Heart right ventricle (tissue), 16 donors: ENCODE results near the gene OTOG. TPM values are rescaled to one million over a fixed set of nuclear protein-coding genes. Genes with fewer than 3 reads are reported as not detected.

Experiments used
- ATAC-seq, 8 donors: fragments of 200-7000 bp; cut with Tn5 transposase; one replicate each; pipeline ENCODE4 v1.9.1; 2020; ENCODE audit warnings: mild to moderate bottlenecking in 8 of 8, moderate library complexity in 8 of 8, moderate number of reproducible peaks in 1 of 8
- DNase-seq, 2 donors: peaks; one replicate each; pipeline ENCODE4 v3.0.0-alpha.2; 2020
- H3K27ac ChIP-seq, 10 donors: fragments of 200-600 bp; sonication (generic) in 2 of 10; one replicate each; pipeline versions ENCODE4 v1.5.0 to v1.8.0; 2020 to 2022; ENCODE audit warnings: mild to moderate bottlenecking in 3 of 10
- H3K27me3 ChIP-seq, 7 donors: fragments of 200-600 bp; one replicate each; pipeline ENCODE4 v1.8.0; 2021 to 2022; ENCODE audit warnings: mild to moderate bottlenecking in 2 of 7
- H3K36me3 ChIP-seq, 9 donors: fragments of 200-600 bp; sonication (generic) in 1 of 9; one replicate each; pipeline versions ENCODE4 v1.5.0 to v1.8.0; 2020 to 2022; ENCODE audit warnings: mild to moderate bottlenecking in 2 of 9
- H3K4me1 ChIP-seq, 9 donors: fragments of 200-600 bp; sonication (generic) in 1 of 9; one replicate each; pipeline versions ENCODE4 v1.5.0 to v1.8.0; 2020 to 2022; ENCODE audit warnings: mild to moderate bottlenecking in 4 of 9
- H3K4me3 ChIP-seq, 10 donors: fragments of 200-600 bp; sonication (generic) in 2 of 10; one replicate each; pipeline versions ENCODE4 v1.5.0 to v1.8.0; 2020 to 2022; ENCODE audit warnings: mild to moderate bottlenecking in 7 of 10, moderate library complexity in 2 of 10
- H3K9me3 ChIP-seq, 11 donors: fragments of 200-600 bp in 10 of 11; sonication (generic) in 2 of 11; one replicate each; pipeline versions ENCODE4 v1.5.0 to v1.8.0; 2013 to 2022; ENCODE audit warnings: mild to moderate bottlenecking in 2 of 11, control low read depth in 1 of 11, moderate library complexity in 1 of 11
- WGBS, 2 donors: extraction: QIAGEN DNeasy Blood & Tissue Kit; methylation state at CpG; one replicate each; pipeline ENCODE4 v1.1.7; 2013; ENCODE audit warnings: inconsistent platforms in 1 of 2; 5-methylcytosine and 5-hydroxymethylcytosine counted together
- intact Hi-C, 10 donors: fragments of 100-400 bp; cut with DNase I; formaldehyde crosslinking; loops; one replicate each; pipeline versions ENCODE4 v1.11.1 to v1.14.2; 2022
- polyA plus RNA-seq, 2 donors: library from polyadenylated mRNA; stranded (reverse); fragments of 200-250 nt; gene quantifications; one replicate each; pipeline ENCODE4 v1.2.3, GENCODE V29; 2013
- total RNA-seq, 10 donors: library from RNA; stranded (reverse); fragmentation: NEBNext Ultra II Directional in 3 of 10; extraction: Animal tissue kit (Norgen Biotek cat#: 25700) in 3 of 10; gene quantifications; one replicate each; pipeline versions ENCODE4 v1.2.1 to v1.2.4, GENCODE V29; 2021 to 2023
- TF ChIP-seq, protein P1 (sequence below), 9 donors: fragments of 200-600 bp; sonication (generic) in 2 of 9; IDR thresholded peaks; one replicate each; pipeline versions ENCODE4 v1.5.0 to v1.8.0; 2021 to 2022; ENCODE audit warnings: antibody characterized with exemption in 9 of 9, mild to moderate bottlenecking in 5 of 9, moderate library complexity in 1 of 9
- donor health status: Arrhythmogenic right ventricular cardiomyopathy.
- donor health status: ischemic (EF 13 %, LVEDD 7.1; RV severe dilation, severe dysfunction).
- donor health status: healthy with polysubstance abuse.
- donor health status: DM: no; HTN: yes; CAD: no.
- donor health status: DM: no; HTN: no; CAD: no.
- donor health status: ischemic (EF 25% LVEDD 6.9; RV normal size, moderate dysfunction).
- donor health status: ischemic (EF 25% LVEDD 5.7; RV mildly dilated, moderate dysfunction).
- donor health status: healthy.
- donor health status: DM: yes; HTN: yes; CAD: no.
- donor health status: Ischemic cardiomyopathy.
- donor health status: ischemic (EF 35%, LVEDD 5.7; RV mildly dilated, moderate dysfunction).
- donor health status: nonischemic (EF 11% LVEDD 7.7; RV severe dilation, severe dysfunction).
- donor health status: DM: yes; HTN: yes; CAD: no.
- donor health status: PGD.
- donor health status: ischemic (EF 29% LVEDD 5.4; RV normal size, mild dysfunction).
- donor health status: nonischemic (EF 23%, LVEDD 6.1; RV moderate dilation, normal function).

Gene OTOG
- total and polyA plus RNA-seq, 12 donors, result not detected

DNA sequence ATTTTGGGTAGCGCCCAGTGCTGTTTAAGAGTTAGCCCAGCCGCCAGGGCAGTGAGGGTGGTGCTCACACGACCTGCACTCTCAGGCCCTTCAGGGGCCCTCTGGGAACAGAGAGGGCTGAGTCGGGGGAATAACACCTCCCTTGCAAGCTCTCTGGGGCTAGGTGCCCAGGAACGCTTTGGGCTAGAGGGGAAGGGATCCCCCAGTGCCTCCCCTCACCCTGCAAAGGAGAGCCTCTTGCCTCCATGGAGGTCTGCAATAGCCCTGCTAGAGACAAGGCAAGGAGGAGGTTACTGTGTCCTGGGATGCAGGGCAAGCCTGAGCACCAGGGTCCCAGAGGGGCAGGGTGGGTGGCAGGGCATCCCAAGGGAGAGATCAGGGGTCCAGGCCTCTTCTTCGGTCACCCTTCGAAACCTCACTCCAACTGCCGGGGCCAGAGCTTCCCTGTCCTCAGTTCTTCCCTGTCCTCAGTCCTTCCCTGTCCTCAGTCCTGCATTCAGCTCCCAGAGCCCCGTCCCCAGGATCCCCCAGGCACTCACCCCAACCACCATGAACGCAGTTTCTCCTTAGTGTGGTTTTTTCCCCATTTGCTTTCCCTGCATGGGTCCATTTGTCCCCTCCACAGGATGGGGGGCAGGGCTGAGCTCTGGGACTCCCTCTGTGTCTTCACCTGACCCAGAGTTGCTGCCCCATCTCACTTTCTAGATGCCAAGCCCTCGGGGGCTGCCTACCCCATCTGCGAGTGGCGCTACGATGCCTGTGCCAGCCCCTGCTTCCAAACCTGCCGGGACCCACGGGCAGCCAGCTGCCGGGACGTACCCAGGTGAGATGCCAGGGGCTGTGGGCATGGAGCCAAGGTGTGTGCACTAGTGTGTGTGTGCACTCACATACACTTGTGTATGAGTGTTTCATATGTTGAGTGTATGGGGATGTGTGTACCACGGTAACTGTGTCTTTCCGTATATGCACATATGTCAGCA, 60.8 kb downstream of the OTOG start:
- ATAC-seq, result no peak
- no peak for DNase-seq
- Histone ChIP-seq H3K9me3 (no peaks in the 10 kb centered on the region), H3K36me3 (no peaks in the 10 kb centered on the region), H3K4me3 (no peak overlapping the region), H3K4me1 (peaks cover 0 to 4% (median 0%) of the 10 kb centered on the region in 9 donors), H3K27me3 (peaks cover 0 to 3% (median 0%) of the 10 kb centered on the region in 7 donors), H3K27ac (no peak overlapping the region)
- TF ChIP-seq, protein P1, sequence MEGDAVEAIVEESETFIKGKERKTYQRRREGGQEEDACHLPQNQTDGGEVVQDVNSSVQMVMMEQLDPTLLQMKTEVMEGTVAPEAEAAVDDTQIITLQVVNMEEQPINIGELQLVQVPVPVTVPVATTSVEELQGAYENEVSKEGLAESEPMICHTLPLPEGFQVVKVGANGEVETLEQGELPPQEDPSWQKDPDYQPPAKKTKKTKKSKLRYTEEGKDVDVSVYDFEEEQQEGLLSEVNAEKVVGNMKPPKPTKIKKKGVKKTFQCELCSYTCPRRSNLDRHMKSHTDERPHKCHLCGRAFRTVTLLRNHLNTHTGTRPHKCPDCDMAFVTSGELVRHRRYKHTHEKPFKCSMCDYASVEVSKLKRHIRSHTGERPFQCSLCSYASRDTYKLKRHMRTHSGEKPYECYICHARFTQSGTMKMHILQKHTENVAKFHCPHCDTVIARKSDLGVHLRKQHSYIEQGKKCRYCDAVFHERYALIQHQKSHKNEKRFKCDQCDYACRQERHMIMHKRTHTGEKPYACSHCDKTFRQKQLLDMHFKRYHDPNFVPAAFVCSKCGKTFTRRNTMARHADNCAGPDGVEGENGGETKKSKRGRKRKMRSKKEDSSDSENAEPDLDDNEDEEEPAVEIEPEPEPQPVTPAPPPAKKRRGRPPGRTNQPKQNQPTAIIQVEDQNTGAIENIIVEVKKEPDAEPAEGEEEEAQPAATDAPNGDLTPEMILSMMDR (IDR thresholded peaks at IDR 0.05), result no peak
- intact Hi-C loops, result loop anchor here in 2 of 10 donors (10.0 kb wide), 2 partner anchors 107 to 117 kb away; partner anchors contain the start of gene MYOD1 (in 1 of the 2)
- 76 to 78% methylated on average over 20 of the region's 20 CpGs for WGBS, 2 donors

DNA sequence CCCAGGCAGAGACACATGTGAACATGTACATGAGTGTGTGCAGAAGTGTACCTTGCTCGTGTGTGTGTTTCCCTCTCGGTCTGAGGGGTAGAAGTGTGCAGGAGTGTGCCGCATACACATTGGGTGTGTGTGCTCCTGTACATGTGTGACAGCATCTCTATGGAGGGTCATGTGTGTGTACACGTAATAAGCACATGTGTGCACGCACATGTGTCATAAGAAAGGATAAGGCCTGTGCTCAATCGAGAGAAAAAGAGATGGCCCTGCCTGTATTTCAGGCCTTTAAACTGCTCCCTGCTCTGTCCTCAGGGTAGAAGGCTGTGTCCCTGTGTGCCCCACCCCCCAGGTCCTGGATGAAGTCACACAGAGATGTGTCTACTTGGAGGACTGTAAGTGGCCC, 61.8 kb downstream of the OTOG start:
- H3K4me3 ChIP-seq, result no peak overlapping the region
- no peaks in the 10 kb centered on the region for H3K9me3 ChIP-seq
- H3K27me3 ChIP-seq, result peaks cover 0 to 3% (median 0%) of the 10 kb centered on the region in 7 donors
- H3K36me3 ChIP-seq, result no peaks in the 10 kb centered on the region
- DNase-seq (no peak), ATAC-seq (no peak)
- TF ChIP-seq, protein P1 (IDR thresholded peaks at IDR 0.05), result no peak
- WGBS, 2 donors, result 88 to 95% methylated on average over 6 of the region's 6 CpGs
- H3K4me1 ChIP-seq, result peaks cover 0 to 4% (median 0%) of the 10 kb centered on the region in 9 donors
- no peak overlapping the region for H3K27ac ChIP-seq
- intact Hi-C loops, result loop anchor here in 2 of 10 donors (10.0 kb wide), 2 partner anchors 106 to 116 kb away; partner anchors contain the start of gene MYOD1 (in 1 of the 2)

DNA sequence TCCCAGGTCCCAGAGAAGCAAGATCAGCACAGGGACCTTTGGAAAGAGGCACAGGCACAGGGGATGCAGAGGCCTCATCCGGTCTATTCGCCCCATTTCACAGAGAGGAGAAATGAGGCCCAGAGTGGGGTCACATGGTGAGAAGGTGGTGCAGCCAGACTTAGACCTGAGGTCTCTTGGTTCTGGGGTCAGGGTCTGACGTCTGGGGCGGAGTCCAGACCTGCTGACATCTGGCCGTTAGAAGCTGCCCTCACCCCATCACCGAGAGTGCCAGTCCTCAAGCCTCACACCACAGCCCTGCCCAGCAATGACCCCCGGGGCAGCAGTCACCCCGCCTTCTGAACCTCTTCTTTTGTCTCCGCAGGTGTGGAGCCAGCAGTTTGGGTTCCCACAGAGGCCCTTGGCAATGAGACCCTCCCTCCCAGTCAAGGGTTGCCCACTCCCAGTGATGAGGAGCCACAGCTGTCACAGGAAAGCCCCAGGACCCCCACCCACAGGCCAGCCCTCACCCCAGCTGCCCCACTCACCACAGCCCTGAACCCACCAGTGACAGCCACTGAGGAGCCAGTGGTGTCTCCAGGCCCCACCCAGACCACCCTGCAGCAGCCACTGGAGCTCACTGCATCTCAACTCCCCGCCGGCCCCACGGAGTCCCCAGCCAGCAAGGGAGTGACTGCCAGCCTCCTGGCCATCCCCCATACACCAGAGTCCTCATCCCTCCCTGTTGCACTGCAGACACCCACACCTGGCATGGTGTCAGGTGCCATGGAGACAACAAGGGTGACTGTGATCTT, 62.4 kb downstream of the OTOG start:
- Histone ChIP-seq H3K4me3 (no peak overlapping the region), H3K36me3 (no peaks in the 10 kb centered on the region), H3K4me1 (peaks cover 0 to 4% (median 0%) of the 10 kb centered on the region in 9 donors), H3K9me3 (no peaks in the 10 kb centered on the region), H3K27me3 (peaks cover 0 to 9% (median 0%) of the 10 kb centered on the region in 7 donors), H3K27ac (no peak overlapping the region)
- DNase-seq, result no peak
- 80 to 81% methylated on average over 12 of the region's 12 CpGs for WGBS, 2 donors
- intact Hi-C loops, result loop anchor here in 2 of 10 donors (10.0 kb wide), 2 partner anchors 105 to 115 kb away; partner anchors contain the start of gene MYOD1 (in 1 of the 2)
- TF ChIP-seq, protein P1 (IDR thresholded peaks at IDR 0.05), result no peak
- ATAC-seq, result no peak
